Smooth muscle cell (in vitro differentiated cells): ENCODE results near the gene ARHGEF17. TPM values are rescaled to one million over a fixed set of nuclear protein-coding genes. Genes with fewer than 3 reads are reported as not detected.

ENCODE experiments used
- DNase-seq: peaks from one replicate; lab custom pipeline; 2025; ENCODE audit not compliant: unreplicated experiment; lab: John Stamatoyannopoulos, UW
- H2AFZ ChIP-seq: fragments of 200-600 bp; sonication (generic); 2 replicates; pipeline ENCODE4 v1.6.0; 2016; ENCODE audit warnings: antibody characterized with exemption, low read depth, mild to moderate bottlenecking
- H3F3A ChIP-seq: fragments of 200-600 bp; sonication (generic); 2 replicates; pipeline ENCODE4 v1.6.0; 2017; ENCODE audit warnings: antibody characterized with exemption, low read depth
- H3K27ac ChIP-seq: fragments of 200-600 bp; sonication (generic); 2 replicates; pipeline ENCODE4 v1.5.1; 2016; ENCODE audit warnings: low read depth, mild to moderate bottlenecking
- H3K27me3 ChIP-seq: fragments of 200-600 bp; sonication (generic); 2 replicates; pipeline ENCODE4 v1.6.1; 2016; ENCODE audit warnings: low read depth, mild to moderate bottlenecking
- H3K36me3 ChIP-seq: fragments of 200-600 bp; sonication (generic); 2 replicates; pipeline ENCODE4 v1.5.1; 2016; ENCODE audit warnings: low read depth
- H3K4me1 ChIP-seq: fragments of 200-600 bp; sonication (generic); 2 replicates; pipeline ENCODE4 v1.5.1; 2016; ENCODE audit warnings: low read depth
- H3K4me2 ChIP-seq: fragments of 200-600 bp; sonication (generic); 2 replicates; pipeline ENCODE4 v1.6.0; 2016; ENCODE audit warnings: mild to moderate bottlenecking
- H3K4me3 ChIP-seq: fragments of 200-600 bp; sonication (generic); 2 replicates; pipeline ENCODE4 v1.5.1; 2016; ENCODE audit warnings: mild to moderate bottlenecking
- H3K79me2 ChIP-seq: fragments of 200-600 bp; sonication (generic); 2 replicates; pipeline ENCODE4 v1.6.0; 2016; ENCODE audit warnings: low read depth, mild to moderate bottlenecking
- H3K9ac ChIP-seq: fragments of 200-600 bp; sonication (generic); 2 replicates; pipeline ENCODE4 v1.6.0; 2016; ENCODE audit warnings: low read depth
- H3K9me3 ChIP-seq: fragments of 200-600 bp; sonication (generic); replicated peaks from 2 replicates; pipeline ENCODE4 v1.5.1; 2016; ENCODE audit warnings: low read depth
- H4K20me1 ChIP-seq: fragments of 200-600 bp; sonication (generic); 2 replicates; pipeline ENCODE4 v1.6.0; 2016; ENCODE audit warnings: low read depth
- WGBS: methylation state at CpG from one replicate; pipeline ENCODE4 v1.1.7; 2016; ENCODE audit warnings: low lambda C conversion rate; 5-methylcytosine and 5-hydroxymethylcytosine counted together
- polyA plus RNA-seq: library from polyadenylated mRNA; unstranded; fragments of >200 nt; fragmentation: Nextera tagmentation; extraction: Ambion mirVana; gene quantifications from 2 replicates; pipeline ENCODE4 v1.2.1, GENCODE V29; 2016
- total RNA-seq: library from RNA; depleted of rRNA; stranded (reverse); fragments of >200 nt; gene quantifications from 2 replicates; pipeline ENCODE4 v1.2.3, GENCODE V29; 2014
- TF ChIP-seq, protein P1 (sequence below): fragments of 200-600 bp; sonication (generic); IDR thresholded peaks from 2 replicates; pipeline ENCODE4 v1.5.1; 2017; ENCODE audit warnings: borderline replicate concordance, mild to moderate bottlenecking, antibody characterized with exemption; ENCODE audit not compliant: insufficient read depth, poor library complexity, severe bottlenecking

Gene ARHGEF17
- total and polyA plus RNA-seq, 2 experiments from 2014 or later: 18.0 to 27.8 TPM

DNA sequence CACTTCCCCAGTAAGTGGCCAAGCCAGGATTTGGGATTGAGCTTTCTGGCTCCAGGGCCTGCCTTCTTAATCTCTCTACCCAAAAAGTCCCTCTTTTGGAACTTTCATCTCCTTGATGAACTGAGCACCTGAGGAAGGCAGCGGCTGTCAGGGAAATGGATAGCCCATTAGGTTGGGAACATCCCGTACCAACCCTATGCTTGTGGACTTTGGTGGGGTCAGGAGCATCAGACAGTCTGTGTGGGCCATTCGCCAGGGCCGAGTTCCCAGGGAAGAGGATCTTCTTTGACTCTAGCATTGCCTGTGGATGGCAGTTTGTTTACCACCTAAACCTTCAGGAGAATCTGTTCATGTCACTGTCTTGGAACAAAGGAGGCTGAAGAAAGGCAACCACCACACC, 30.2 kb downstream of the ARHGEF17 start:
- peaks cover 21% of the 10 kb centered on the region for H3K4me1 ChIP-seq
- 97% methylated on average over 4 of the region's 4 CpGs for WGBS
- DNase-seq: no peak
- H2AFZ ChIP-seq: no peak overlapping the region
- H3F3A ChIP-seq: peaks cover 22% of the 10 kb centered on the region
- H3K4me3 ChIP-seq: no peak overlapping the region
- H3K27me3 ChIP-seq: no peaks in the 10 kb centered on the region
- H3K36me3 ChIP-seq: no peaks in the 10 kb centered on the region
- no peak overlapping the region for H3K9ac ChIP-seq
- H3K79me2 ChIP-seq: peaks cover 77% of the 10 kb centered on the region
- H3K4me2 ChIP-seq: no peak overlapping the region
- TF ChIP-seq, protein P1, sequence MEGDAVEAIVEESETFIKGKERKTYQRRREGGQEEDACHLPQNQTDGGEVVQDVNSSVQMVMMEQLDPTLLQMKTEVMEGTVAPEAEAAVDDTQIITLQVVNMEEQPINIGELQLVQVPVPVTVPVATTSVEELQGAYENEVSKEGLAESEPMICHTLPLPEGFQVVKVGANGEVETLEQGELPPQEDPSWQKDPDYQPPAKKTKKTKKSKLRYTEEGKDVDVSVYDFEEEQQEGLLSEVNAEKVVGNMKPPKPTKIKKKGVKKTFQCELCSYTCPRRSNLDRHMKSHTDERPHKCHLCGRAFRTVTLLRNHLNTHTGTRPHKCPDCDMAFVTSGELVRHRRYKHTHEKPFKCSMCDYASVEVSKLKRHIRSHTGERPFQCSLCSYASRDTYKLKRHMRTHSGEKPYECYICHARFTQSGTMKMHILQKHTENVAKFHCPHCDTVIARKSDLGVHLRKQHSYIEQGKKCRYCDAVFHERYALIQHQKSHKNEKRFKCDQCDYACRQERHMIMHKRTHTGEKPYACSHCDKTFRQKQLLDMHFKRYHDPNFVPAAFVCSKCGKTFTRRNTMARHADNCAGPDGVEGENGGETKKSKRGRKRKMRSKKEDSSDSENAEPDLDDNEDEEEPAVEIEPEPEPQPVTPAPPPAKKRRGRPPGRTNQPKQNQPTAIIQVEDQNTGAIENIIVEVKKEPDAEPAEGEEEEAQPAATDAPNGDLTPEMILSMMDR: no peak
- peaks cover 98% of the 10 kb centered on the region for H4K20me1 ChIP-seq
- H3K9me3 ChIP-seq: no peaks in the 10 kb centered on the region
- no peak overlapping the region for H3K27ac ChIP-seq

DNA sequence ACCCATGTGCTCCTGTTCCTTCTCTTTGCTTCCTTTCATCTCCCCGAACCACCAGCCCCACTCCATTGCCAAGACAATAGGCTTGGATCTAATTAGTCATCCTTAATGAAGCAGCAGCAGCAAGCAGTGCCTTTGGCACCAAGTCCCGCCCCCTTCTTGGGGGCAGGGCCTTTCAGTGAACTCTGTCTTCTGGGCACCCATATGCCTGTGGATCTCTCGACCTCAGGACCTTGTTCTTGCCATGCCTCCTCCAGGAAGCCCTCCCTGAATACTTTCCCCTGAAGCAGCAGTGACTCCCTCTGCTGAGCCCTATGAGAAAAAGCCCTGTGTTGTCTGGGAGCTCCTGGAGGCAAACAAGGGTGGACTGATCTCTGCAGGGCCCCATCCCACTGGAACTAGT, 32.1 kb downstream of the ARHGEF17 start:
- Histone ChIP-seq H3K27me3 (no peaks in the 10 kb centered on the region), H3K36me3 (no peaks in the 10 kb centered on the region), H4K20me1 (peaks cover 98% of the 10 kb centered on the region), H3K9ac (no peak overlapping the region), H2AFZ (no peak overlapping the region), H3K9me3 (no peaks in the 10 kb centered on the region), H3K4me1 (peaks cover 2% of the 10 kb centered on the region), H3K4me3 (no peak overlapping the region), H3K79me2 (peaks cover 86% of the 10 kb centered on the region), H3K27ac (no peak overlapping the region), H3K4me2 (no peak overlapping the region), H3F3A (peaks cover 7% of the 10 kb centered on the region)
- DNase-seq: no peak
- WGBS: 68% methylated on average over 3 of the region's 3 CpGs
- TF ChIP-seq, protein P1: no peak

DNA sequence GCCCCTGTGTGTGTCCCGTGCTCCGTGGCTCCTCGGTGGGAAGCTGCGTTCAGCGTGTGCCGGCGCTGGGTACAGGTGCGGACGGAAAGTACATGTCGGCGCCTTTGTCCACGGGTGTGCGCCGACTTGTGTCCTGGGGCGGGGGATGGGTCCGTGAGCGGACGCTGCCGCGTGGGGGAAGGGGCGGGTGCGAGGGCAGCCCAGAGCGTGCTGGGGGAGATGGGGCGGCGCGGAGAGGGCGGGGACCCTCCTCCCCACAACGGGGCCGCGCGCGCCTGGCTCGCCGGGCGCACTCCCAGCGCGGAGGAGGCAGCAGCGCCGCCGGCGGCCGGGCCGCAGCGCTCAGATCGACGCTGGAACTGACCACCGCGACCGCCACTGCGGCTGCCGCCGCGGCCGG, 34.6 kb downstream of the ARHGEF17 start:
- Histone ChIP-seq H4K20me1 (peaks cover 99% of the 10 kb centered on the region), H3K4me1 (no peaks in the 10 kb centered on the region), H3K4me2 (peak overlapping the region; percentile 84), H3K36me3 (no peaks in the 10 kb centered on the region), H3K4me3 (peak overlapping the region; percentile 45), H3F3A (no peaks in the 10 kb centered on the region), H3K27me3 (no peaks in the 10 kb centered on the region), H3K79me2 (peaks cover 79% of the 10 kb centered on the region), H3K9ac (no peak overlapping the region), H3K27ac (no peak overlapping the region), H2AFZ (no peak overlapping the region), H3K9me3 (no peaks in the 10 kb centered on the region)
- TF ChIP-seq, protein P1: no peak
- 22% methylated on average over 9 of the region's 54 CpGs for WGBS
- DNase-seq: no peak

DNA sequence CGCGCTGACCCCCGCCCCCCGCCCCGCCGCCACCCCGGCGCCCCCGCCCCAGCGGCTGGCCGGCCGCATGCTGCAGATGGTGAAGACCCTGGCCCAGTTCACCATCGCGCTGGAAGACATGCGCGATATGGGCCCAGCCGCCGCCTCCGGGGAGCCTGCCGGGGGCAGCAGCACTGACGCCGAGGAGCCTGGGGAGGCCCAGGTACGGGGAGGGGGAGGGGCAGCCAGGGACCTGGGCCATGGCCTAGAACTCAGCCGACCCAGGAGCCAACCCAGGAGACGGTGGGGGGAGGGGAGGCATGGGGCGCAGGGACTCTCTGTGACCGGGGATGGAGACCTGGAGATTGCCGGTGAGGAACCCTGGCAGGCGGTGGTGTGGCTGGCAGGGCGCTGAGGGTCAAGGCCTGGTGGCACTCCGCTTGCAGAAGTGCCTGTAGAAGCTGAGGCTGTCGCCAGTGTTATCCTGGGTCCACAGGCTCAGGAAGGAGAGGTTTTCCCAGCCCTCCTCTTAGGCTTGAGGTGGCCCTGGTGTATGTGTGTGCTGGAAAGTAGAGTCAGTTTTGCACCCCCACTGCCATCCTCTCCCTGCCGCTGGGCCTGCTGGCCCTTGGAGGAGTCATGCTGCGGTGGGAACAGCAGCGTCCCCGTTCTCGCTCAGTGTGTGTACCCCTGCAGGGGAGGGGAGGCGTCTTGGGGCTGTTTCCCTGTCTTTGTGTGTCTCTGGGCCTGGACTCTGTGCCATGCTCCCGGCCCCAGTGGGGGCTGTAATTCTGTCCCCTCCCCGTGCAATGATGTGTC, 35.2 kb downstream of the ARHGEF17 start:
- WGBS: 95% methylated on average over 9 of the region's 40 CpGs
- Histone ChIP-seq H3K36me3 (no peaks in the 10 kb centered on the region), H3K79me2 (peaks cover 72% of the 10 kb centered on the region), H3K27me3 (no peaks in the 10 kb centered on the region), H3K9ac (no peak overlapping the region), H3K9me3 (no peaks in the 10 kb centered on the region), H3K27ac (no peak overlapping the region), H3K4me3 (peak overlapping the region; percentile 45), H3F3A (no peaks in the 10 kb centered on the region), H2AFZ (no peak overlapping the region), H3K4me2 (peak overlapping the region; percentile 84), H3K4me1 (no peaks in the 10 kb centered on the region), H4K20me1 (peaks cover 99% of the 10 kb centered on the region)
- DNase-seq: no peak
- TF ChIP-seq, protein P1: no peak
